SK-N-SH treated with all-trans-retinoic acid at 6 μM for 48 hours (cell line): Measurements from ENCODE around the gene C1QTNF5.

ENCODE experiments used
- PPARA ChIP-seq: fragments of 250-450 bp; sonication (Bioruptor Pico); IDR thresholded peaks from 2 replicates; pipeline ENCODE4 v1.5.0; 2020; ENCODE audit warnings: mild to moderate bottlenecking, borderline replicate concordance
- SNAI2 ChIP-seq: fragments of 250-450 bp; sonication (Bioruptor Pico); IDR thresholded peaks from 2 replicates; pipeline ENCODE4 v1.5.0; 2020; ENCODE audit warnings: mild to moderate bottlenecking, moderate library complexity
- TCF4 ChIP-seq: fragments of 250-450 bp; sonication (Bioruptor Pico); IDR thresholded peaks from 2 replicates; pipeline ENCODE4 v1.8.0; 2021; ENCODE audit warnings: mild to moderate bottlenecking, moderate library complexity, borderline replicate concordance
- ZFP3 ChIP-seq: fragments of 250-450 bp; sonication (Bioruptor Pico); IDR thresholded peaks from 2 replicates; pipeline ENCODE4 v1.5.0; 2020; ENCODE audit warnings: mild to moderate bottlenecking, moderate library complexity
- ZFP30 ChIP-seq: fragments of 450-650 bp; formaldehyde crosslinking; IDR thresholded peaks from 2 replicates; pipeline ENCODE4 v1.5.0; 2022; ENCODE audit warnings: mild to moderate bottlenecking, moderate library complexity
- ZNF8 ChIP-seq: fragments of 450-650 bp; formaldehyde crosslinking; IDR thresholded peaks from 2 replicates; pipeline ENCODE4 v1.5.0; 2020; ENCODE audit warnings: mild to moderate bottlenecking, moderate library complexity
- TF ChIP-seq, protein P1 (sequence below): fragments of 250-450 bp; sonication (Bioruptor Pico); IDR thresholded peaks from 2 replicates; pipeline ENCODE4 v1.8.0; 2020; ENCODE audit warnings: mild to moderate bottlenecking, moderate library complexity, borderline replicate concordance
- TF ChIP-seq, protein P2 (sequence below): fragments of 250-450 bp; sonication (Bioruptor Pico); IDR thresholded peaks from 2 replicates; pipeline ENCODE4 v1.8.0; 2021; ENCODE audit warnings: low read depth, mild to moderate bottlenecking, moderate library complexity, borderline replicate concordance
- TF ChIP-seq, protein P3 (sequence below): fragments of 250-450 bp; sonication (Bioruptor Pico); IDR thresholded peaks from 2 replicates; pipeline ENCODE4 v1.5.1; 2021; ENCODE audit warnings: mild to moderate bottlenecking, moderate library complexity
- TF ChIP-seq, protein P4 (sequence below): fragments of 250-450 bp; sonication (Bioruptor Pico); IDR thresholded peaks from 2 replicates; pipeline ENCODE4 v1.5.1; 2020; ENCODE audit warnings: low read depth, mild to moderate bottlenecking, moderate library complexity

DNA sequence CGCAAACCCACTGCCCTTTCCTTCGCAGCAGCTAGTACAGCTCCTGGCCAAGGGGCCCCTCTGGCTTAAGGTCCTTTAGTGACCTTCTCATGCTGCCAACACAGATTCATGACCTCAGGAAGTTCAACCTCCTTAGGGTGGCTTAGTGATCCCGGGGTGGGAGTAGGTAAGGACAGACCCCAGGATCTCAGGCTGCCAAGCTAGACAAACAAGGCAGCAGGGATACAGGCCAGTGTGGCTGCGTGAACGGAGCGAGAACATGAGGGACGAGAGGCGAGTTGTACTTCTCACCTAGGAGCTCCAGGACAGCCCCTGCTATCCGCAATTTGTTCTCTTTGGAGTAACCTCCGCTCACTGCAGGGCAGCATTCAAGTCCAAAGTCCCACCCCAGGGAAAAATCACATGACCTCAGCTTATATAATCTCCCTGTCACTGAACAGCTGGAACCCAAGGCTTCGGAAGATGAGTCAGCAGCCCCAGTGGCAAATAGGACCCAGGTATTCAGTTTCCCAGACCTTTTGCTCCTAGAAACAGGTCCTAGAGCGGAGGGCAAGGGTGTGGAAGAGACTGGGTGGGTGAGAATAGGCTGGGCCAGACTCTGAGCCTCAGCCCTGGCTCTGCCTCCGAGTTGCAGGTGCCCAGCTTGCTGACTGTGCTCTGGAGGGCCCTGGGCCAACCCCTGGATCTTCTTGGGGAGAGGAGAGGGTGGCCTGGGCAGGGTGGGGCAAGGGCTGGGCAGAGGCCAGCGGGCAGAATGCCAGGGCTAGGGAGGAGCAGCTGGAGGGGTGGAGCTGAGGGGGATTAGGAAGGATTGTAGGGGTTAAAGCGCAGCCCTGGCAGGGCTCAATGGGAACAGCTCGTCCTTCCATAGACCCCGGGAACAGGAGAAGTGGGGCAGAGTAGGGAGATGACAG, 27.7 kb upstream of the C1QTNF5 start:
- TF ChIP-seq ZNF8 (CRISPR knock-in tag) (no peak), TCF4 (CRISPR knock-in tag) (no peak), SNAI2 (no peak), ZFP30 (no peak), ZFP3 (no peak), PPARA (CRISPR knock-in tag) (no peak)
- TF ChIP-seq, protein P1, sequence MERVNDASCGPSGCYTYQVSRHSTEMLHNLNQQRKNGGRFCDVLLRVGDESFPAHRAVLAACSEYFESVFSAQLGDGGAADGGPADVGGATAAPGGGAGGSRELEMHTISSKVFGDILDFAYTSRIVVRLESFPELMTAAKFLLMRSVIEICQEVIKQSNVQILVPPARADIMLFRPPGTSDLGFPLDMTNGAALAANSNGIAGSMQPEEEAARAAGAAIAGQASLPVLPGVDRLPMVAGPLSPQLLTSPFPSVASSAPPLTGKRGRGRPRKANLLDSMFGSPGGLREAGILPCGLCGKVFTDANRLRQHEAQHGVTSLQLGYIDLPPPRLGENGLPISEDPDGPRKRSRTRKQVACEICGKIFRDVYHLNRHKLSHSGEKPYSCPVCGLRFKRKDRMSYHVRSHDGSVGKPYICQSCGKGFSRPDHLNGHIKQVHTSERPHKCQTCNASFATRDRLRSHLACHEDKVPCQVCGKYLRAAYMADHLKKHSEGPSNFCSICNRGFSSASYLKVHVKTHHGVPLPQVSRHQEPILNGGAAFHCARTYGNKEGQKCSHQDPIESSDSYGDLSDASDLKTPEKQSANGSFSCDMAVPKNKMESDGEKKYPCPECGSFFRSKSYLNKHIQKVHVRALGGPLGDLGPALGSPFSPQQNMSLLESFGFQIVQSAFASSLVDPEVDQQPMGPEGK (CRISPR knock-in tag) = no peak
- TF ChIP-seq, protein P2, sequence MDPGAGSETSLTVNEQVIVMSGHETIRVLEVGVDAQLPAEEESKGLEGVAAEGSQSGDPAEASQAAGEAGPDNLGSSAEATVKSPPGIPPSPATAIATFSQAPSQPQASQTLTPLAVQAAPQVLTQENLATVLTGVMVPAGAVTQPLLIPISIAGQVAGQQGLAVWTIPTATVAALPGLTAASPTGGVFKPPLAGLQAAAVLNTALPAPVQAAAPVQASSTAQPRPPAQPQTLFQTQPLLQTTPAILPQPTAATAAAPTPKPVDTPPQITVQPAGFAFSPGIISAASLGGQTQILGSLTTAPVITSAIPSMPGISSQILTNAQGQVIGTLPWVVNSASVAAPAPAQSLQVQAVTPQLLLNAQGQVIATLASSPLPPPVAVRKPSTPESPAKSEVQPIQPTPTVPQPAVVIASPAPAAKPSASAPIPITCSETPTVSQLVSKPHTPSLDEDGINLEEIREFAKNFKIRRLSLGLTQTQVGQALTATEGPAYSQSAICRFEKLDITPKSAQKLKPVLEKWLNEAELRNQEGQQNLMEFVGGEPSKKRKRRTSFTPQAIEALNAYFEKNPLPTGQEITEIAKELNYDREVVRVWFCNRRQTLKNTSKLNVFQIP (CRISPR knock-in tag) = no peak
- TF ChIP-seq, protein P3, sequence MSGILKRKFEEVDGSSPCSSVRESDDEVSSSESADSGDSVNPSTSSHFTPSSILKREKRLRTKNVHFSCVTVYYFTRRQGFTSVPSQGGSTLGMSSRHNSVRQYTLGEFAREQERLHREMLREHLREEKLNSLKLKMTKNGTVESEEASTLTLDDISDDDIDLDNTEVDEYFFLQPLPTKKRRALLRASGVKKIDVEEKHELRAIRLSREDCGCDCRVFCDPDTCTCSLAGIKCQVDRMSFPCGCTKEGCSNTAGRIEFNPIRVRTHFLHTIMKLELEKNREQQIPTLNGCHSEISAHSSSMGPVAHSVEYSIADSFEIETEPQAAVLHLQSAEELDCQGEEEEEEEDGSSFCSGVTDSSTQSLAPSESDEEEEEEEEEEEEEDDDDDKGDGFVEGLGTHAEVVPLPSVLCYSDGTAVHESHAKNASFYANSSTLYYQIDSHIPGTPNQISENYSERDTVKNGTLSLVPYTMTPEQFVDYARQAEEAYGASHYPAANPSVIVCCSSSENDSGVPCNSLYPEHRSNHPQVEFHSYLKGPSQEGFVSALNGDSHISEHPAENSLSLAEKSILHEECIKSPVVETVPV = no peak
- TF ChIP-seq, protein P4, sequence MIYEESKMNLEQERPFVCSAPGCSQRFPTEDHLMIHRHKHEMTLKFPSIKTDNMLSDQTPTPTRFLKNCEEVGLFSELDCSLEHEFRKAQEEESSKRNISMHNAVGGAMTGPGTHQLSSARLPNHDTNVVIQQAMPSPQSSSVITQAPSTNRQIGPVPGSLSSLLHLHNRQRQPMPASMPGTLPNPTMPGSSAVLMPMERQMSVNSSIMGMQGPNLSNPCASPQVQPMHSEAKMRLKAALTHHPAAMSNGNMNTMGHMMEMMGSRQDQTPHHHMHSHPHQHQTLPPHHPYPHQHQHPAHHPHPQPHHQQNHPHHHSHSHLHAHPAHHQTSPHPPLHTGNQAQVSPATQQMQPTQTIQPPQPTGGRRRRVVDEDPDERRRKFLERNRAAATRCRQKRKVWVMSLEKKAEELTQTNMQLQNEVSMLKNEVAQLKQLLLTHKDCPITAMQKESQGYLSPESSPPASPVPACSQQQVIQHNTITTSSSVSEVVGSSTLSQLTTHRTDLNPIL (CRISPR knock-in tag) = no peak
